SU-DHL-6 (cell line): ENCODE measurements around the gene MLN.

ENCODE experiments used
- EZH2phosphoT487 ChIP-seq: fragments of 200-600 bp; sonication (generic), shearing (Covaris generic); conservative IDR thresholded peaks from 2 replicates; pipeline ENCODE4 v1.6.1; 2018; ENCODE audit warnings: mild to moderate bottlenecking, antibody characterized with exemption, low read length, moderate library complexity, mixed read lengths
- TF ChIP-seq, protein P1 (sequence below): fragments of 200-600 bp; sonication (generic); IDR thresholded peaks from one replicate; pipeline ENCODE4 v1.5.1; 2017; ENCODE audit warnings: antibody characterized with exemption, mild to moderate bottlenecking, low read length, moderate library complexity; ENCODE audit not compliant: insufficient read depth, poor library complexity, severe bottlenecking

DNA sequence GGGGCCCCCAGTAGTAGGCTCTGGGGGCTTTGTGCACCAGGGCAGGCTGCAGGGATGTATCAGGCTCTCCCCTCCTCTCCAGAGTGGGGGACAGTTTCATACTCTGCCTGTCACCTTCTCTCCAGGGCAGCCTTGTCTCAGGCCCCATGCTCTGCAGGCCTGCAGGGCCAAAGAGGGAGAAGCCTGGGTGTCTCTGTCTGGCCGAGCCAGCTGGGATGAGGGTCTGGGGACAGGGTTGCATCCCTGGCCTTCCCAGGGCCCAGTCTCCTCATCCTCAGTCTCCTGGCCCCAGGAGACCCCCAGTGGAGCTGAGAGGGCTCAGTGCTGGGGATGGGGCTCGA, 42.3 kb downstream of the MLN start:
- TF ChIP-seq, protein P1, sequence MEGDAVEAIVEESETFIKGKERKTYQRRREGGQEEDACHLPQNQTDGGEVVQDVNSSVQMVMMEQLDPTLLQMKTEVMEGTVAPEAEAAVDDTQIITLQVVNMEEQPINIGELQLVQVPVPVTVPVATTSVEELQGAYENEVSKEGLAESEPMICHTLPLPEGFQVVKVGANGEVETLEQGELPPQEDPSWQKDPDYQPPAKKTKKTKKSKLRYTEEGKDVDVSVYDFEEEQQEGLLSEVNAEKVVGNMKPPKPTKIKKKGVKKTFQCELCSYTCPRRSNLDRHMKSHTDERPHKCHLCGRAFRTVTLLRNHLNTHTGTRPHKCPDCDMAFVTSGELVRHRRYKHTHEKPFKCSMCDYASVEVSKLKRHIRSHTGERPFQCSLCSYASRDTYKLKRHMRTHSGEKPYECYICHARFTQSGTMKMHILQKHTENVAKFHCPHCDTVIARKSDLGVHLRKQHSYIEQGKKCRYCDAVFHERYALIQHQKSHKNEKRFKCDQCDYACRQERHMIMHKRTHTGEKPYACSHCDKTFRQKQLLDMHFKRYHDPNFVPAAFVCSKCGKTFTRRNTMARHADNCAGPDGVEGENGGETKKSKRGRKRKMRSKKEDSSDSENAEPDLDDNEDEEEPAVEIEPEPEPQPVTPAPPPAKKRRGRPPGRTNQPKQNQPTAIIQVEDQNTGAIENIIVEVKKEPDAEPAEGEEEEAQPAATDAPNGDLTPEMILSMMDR = no peak
- TF ChIP-seq EZH2phosphoT487 = no peak
